K562 (cell line): ENCODE data around the gene MRPL9. TPM values are rescaled to one million over a fixed set of nuclear protein-coding genes. Genes with fewer than 3 reads are reported as not detected.
A peak's percentile ranks its signal among the peaks of the same experiment; 100 is the strongest.

Source experiments
- CHD2 ChIP-seq: IDR thresholded peaks from 2 replicates; pipeline ENCODE4 v1.6.1; 2011; ENCODE audit warnings: low read depth, low read length
- ESRRA ChIP-seq: fragments of 450-650 bp; IDR thresholded peaks from 2 replicates; pipeline ENCODE4 v1.6.1; 2014; ENCODE audit warnings: low read depth, mild to moderate bottlenecking, moderate library complexity, borderline replicate concordance
- KAT7 ChIP-seq: sonication (generic); formaldehyde crosslinking; IDR thresholded peaks from 2 replicates; pipeline ENCODE4 v1.8.0; 2022; ENCODE audit warnings: missing genetic modification reagents, mild to moderate bottlenecking, borderline replicate concordance
- PCBP1 ChIP-seq: fragments of 200-400 bp; formaldehyde crosslinking; IDR thresholded peaks from 2 replicates; pipeline ENCODE4 v1.6.1; 2018; ENCODE audit warnings: mild to moderate bottlenecking, low read depth, low read length; ENCODE audit not compliant: poor library complexity, severe bottlenecking
- POLR2A ChIP-seq: fragments of 450-650 bp; conservative IDR thresholded peaks from 2 replicates; pipeline ENCODE4 v1.6.1; 2016
- RB1 ChIP-seq: fragments of 450-650 bp; IDR thresholded peaks from 2 replicates; pipeline ENCODE4 v1.6.1; 2017; ENCODE audit warnings: low read depth, mild to moderate bottlenecking
- RBM17 ChIP-seq: fragments of 200-400 bp; formaldehyde crosslinking; IDR thresholded peaks from 2 replicates; pipeline ENCODE4 v1.6.1; 2017; ENCODE audit warnings: low read depth, mild to moderate bottlenecking, low read length, borderline replicate concordance
- RCOR1 ChIP-seq, 2 experiments: IDR thresholded peaks; 2 replicates each; pipeline ENCODE4 v1.6.1; 2012; ENCODE audit warnings: low read depth in 2 of 2, low read length in 2 of 2, borderline replicate concordance in 1 of 2, improper control_type of control experiment in 1 of 2
- RHOXF2B ChIP-seq: fragments of 250-450 bp; sonication (Bioruptor Pico); conservative IDR thresholded peaks from 2 replicates; pipeline ENCODE4 v1.5.1; 2021
- SLC30A9 ChIP-seq: fragments of 250-450 bp; sonication (Bioruptor Pico); IDR thresholded peaks from 2 replicates; pipeline ENCODE4 v1.8.0; 2022; ENCODE audit warnings: mild to moderate bottlenecking, moderate library complexity
- TRIM28 ChIP-seq: fragments of 450-650 bp; IDR thresholded peaks from 2 replicates; pipeline ENCODE4 v1.6.1; 2017
- ZC3H8 ChIP-seq: fragments of 450-650 bp; IDR thresholded peaks from 2 replicates; pipeline ENCODE4 v1.6.1; 2017
- ZMIZ1 ChIP-seq, 2 experiments: fragments of 150-350 bp in 1 of 2; IDR thresholded peaks; 2 replicates each; pipeline ENCODE4 v1.6.1; 2012 to 2016; ENCODE audit warnings: low read depth in 2 of 2, low read length in 2 of 2, mild to moderate bottlenecking in 1 of 2, moderate library complexity in 1 of 2
- ZNF639 ChIP-seq, 2 experiments: fragments of 200-800 bp in 1 of 2; sonication (Bioruptor generic) in 1 of 2; sonication (generic) in 1 of 2; formaldehyde crosslinking in 1 of 2; IDR thresholded peaks in 1 of 2; conservative IDR thresholded peaks in 1 of 2; 2 replicates each; pipeline versions ENCODE4 v1.5.0 to v1.6.1; 2016 to 2020; ENCODE audit warnings: missing compliant biosample characterization in 1 of 2, missing genetic modification characterization in 1 of 2, missing genetic modification reagents in 1 of 2
- ZNF655 ChIP-seq: fragments of 250-450 bp; sonication (Bioruptor Pico); IDR thresholded peaks from 2 replicates; pipeline ENCODE4 v1.5.0; 2021
- ZNF79 ChIP-seq: fragments of 250-450 bp; sonication (Bioruptor Pico); IDR thresholded peaks from 2 replicates; pipeline ENCODE4 v1.4.0; 2020; ENCODE audit warnings: low read depth, mild to moderate bottlenecking, moderate library complexity
- polyA plus RNA-seq, 8 experiments: library from polyadenylated mRNA; depleted of rRNA in 4 of 8; stranded (reverse) in 5 of 8; unstranded in 3 of 8; fragments of >200 nt; fragmentation: Nextera tagmentation in 2 of 8; fragmentation: Illumina TruSeq in 1 of 8; extraction: Ambion mirVana in 2 of 8; extraction: Trizol in 1 of 8; gene quantifications; 2 replicates each; pipeline versions ENCODE4 v1.2.1 to v1.2.3, GENCODE V29; 2011 to 2014; ENCODE audit warnings: inconsistent platforms in 1 of 8, missing spikeins in 1 of 8
- total RNA-seq, 7 experiments: library from RNA; depleted of rRNA in 6 of 7; stranded (reverse); fragments of >200 nt in 6 of 7; fragmentation: Illumina TruSeq in 2 of 7; extraction: Trizol in 2 of 7; gene quantifications; 2 replicates each; pipeline versions ENCODE4 v1.2.1 to v1.2.3, GENCODE V29; 2011 to 2021; ENCODE audit warnings: low replicate concordance in 1 of 7

Gene MRPL9
- total and polyA plus RNA-seq, 9 of the 15 experiments (the other 6 are each of a cell fraction or from before 2014, with no cell fraction given) = 38.0 to 162 (median 111) TPM

GRCh38 chr1:151775894-151776664 is 12.8 kb upstream of the MRPL9 start (continued):
- no peak for TF ChIP-seq ZMIZ1 (IDR thresholded peaks at IDR 0.05; ENCODE audit: low read depth in 2 of 2, low read length in 2 of 2)
- no peak for TF ChIP-seq SLC30A9 (CRISPR knock-in tag)
- TF ChIP-seq CHD2 = no peak
- no peak for TF ChIP-seq RB1
- peak in 1 of 2 experiments; percentile 62; a peak in 2 of 4 replicates for TF ChIP-seq RCOR1 (IDR thresholded peaks at IDR 0.05; ENCODE audit: borderline replicate concordance in 1 of 2, low read depth in 2 of 2, low read length in 2 of 2)
- no peak for TF ChIP-seq ZC3H8
- no peak for TF ChIP-seq ESRRA
- no peak for TF ChIP-seq PCBP1
- no peak for TF ChIP-seq RBM17
- TF ChIP-seq ZNF79 (CRISPR knock-in tag) = no peak
- TF ChIP-seq ZNF639 (CRISPR knock-in tag; conservative IDR thresholded peaks at IDR 0.05 in 1 of 2, IDR thresholded peaks at IDR 0.05 in 1 of 2) = no peak
- TF ChIP-seq TRIM28 = no peak
- no peak for TF ChIP-seq ZNF655 (CRISPR knock-in tag)
- TF ChIP-seq POLR2A = no peak
- no peak for TF ChIP-seq RHOXF2B
- TF ChIP-seq KAT7 (CRISPR knock-in tag) = no peak
